ENCODE data around the gene SAMD5.
"Not testable (repeated sequence)": the region's sequence is repeated elsewhere in the genome, so short reads cannot be mapped to it uniquely, and the experiment has no call there.

SAMD5 gene

DNA sequence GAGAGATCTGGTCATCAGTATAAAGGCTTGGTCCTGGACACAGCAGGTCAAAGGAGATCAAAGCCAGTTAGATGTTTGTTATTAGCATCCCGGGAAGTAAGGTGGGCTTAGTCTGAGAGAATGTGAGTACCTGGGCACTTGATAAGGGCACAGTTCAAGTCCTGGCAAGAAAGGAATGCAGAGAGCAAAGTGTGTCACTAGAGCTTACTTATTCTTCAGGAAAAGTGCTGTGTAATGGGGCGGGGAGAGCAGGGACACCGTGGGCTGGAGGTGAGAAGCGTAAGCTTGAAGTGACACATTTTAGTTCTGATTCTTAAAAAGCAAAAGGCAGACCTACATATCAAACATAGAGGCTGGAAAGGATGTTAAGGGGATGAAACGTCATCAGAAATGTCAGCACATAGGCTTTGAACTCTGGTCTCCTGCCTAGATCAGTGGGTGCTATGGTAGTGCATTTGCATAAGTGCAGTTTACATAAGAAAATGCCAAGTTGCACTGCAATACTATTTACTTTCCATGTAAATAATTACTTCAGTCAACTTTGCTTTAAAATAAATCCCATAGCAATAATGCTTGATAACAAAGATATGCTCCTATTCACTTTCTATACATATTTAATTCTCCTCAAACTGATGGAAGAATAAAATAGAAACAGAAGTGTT lies 2.6 kb downstream of the SAMD5 start:
- ATAC-seq, result no peak
- no peak overlapping the region for H3K27ac Mint-ChIP-seq
- peaks cover 5% of the 10 kb centered on the region for H3K4me1 Mint-ChIP-seq
- H3K36me3 Mint-ChIP-seq, result no peaks in the 10 kb centered on the region
- no peaks in the 10 kb centered on the region for H3K9me3 Mint-ChIP-seq
- no peak overlapping the region for H3K4me3 Mint-ChIP-seq
- DNase-seq (ENCODE audit: low spot score in 2 of 2), result no peak

DNA sequence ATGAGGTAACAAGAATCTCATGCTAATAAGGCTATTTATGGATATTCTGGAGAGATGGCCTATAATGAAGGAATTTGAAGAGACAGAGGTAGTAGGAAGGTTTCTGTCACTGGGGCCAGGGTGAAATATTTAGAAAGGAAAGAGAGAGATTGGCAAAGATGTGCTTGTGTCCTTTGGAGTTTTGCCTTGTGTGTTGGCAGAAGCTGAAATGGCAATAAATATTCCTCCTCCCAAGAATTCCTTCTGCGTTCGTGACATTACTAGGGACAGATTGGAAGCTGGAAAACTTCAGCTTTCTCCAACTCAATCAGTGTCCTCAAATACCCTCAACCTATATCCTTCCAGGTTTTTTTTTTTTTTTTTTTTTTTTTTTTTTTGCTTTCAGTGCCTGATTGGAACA lies 6.3 kb downstream of the SAMD5 start:
- DNase-seq (ENCODE audit: low spot score in 2 of 2), result no peak
- Mint-ChIP-seq H3K4me3 (no peak overlapping the region), H3K9me3 (no peaks in the 10 kb centered on the region), H3K27ac (no peak overlapping the region), H3K4me1 (no peaks in the 10 kb centered on the region), H3K36me3 (no peaks in the 10 kb centered on the region)
- ATAC-seq, result no peak

DNA sequence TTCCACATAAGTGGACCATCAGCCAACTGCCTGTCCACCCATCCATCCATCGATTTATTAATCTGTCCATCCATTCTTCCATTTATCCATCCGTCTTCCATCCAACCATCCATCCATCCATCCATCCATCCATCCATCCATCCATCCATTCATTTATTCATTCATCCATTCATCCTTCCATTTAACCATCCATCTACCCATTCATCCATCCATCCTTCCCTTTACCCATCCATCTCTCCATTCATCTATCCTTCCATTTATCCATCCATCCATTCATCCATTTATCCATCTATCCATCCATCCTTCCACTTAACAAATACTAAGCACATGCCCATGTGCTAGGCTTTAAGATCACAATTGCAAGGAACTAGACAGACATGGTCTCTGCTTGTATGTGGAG lies 6.8 kb downstream of the SAMD5 start:
- Mint-ChIP-seq H3K4me3 (no peak overlapping the region), H3K4me1 (no peaks in the 10 kb centered on the region), H3K36me3 (no peaks in the 10 kb centered on the region), H3K27ac (no peak overlapping the region), H3K9me3 (no peaks in the 10 kb centered on the region)
- DNase-seq (ENCODE audit: low spot score in 2 of 2) (no peak), ATAC-seq (no peak)

DNA sequence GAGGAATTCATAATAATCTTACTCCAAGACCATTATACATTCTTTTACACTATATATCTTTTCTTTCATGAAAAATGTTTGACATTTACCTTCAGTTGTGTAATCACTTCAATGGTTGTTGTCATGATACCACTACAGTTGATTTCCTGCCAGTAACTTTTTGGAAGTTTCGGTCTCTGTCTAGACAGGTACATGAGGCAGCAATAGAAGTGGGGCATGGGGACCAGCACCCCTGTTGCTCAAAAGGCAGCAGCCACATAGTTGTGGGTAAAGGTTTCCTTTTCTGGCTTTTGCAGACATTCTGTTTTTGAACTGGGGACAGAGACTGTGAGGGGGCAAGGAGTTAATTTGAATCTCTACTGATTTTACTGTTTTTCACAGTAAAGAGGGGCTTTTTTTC lies 14.1 kb downstream of the SAMD5 start:
- Mint-ChIP-seq H3K27ac (no peak overlapping the region), H3K9me3 (no peaks in the 10 kb centered on the region), H3K4me1 (no peaks in the 10 kb centered on the region), H3K4me3 (no peak overlapping the region), H3K36me3 (no peaks in the 10 kb centered on the region)
- no peak for ATAC-seq
- no peak for DNase-seq (ENCODE audit: low spot score in 2 of 2)

DNA sequence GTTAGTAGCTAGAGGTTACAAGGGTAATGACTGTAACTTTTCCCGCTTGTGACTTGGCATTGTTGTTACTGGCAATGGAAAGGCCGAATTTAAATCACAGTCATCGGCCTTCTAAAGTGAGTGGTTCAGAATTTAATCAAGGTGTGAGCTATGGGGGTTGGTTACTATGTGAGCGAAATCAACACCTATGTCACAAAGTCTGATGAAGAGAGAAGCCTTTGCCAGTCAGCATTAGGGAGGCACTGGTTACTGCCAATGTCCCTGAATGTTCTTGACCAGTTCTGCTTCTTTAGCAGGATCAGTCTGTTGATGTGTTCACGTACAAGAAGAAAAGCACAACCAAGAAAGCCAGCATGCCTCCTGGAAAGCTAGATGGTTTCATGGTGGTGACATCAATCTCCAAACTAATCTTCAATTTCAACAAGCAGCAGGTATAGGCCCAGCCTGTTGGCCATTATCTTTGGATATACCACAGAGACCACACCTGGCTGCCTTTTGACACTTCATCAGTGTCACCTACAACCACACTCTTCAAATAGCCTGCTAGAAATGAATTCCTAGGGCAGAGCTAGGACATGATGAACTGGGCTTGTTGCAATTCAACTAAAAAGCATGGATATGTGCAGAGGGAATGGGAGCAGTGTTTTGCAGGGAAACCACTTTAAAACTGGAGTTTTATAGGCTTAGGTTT lies 17.2 kb downstream of the SAMD5 start:
- no peaks in the 10 kb centered on the region for H3K36me3 Mint-ChIP-seq
- ATAC-seq, result no peak
- DNase-seq (ENCODE audit: low spot score in 2 of 2), result no peak
- no peak overlapping the region for H3K27ac Mint-ChIP-seq
- no peak overlapping the region for H3K4me3 Mint-ChIP-seq
- no peaks in the 10 kb centered on the region for H3K4me1 Mint-ChIP-seq
- H3K9me3 Mint-ChIP-seq, result no peaks in the 10 kb centered on the region

DNA sequence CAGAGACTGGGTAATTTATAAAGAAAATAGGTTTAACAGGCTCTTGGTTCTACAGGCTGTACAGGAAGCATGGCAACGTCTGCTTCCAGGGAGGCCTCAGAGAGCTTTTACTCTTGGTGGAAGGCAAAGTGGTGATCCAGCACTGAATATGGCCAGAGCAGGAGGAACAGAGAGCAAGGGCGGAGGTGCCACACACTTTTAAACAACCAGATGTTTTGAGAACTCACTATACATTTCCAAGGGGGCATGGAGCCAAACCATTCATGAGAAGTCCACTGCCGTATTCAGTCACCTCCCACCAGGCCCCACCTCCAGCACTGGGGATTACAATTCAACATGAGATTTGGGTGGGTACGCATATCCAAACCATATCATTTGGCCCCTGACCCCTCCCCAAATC lies 18.7 kb downstream of the SAMD5 start:
- DNase-seq (ENCODE audit: low spot score in 2 of 2) (no peak), ATAC-seq (no peak)
- Mint-ChIP-seq H3K4me3 (no peak overlapping the region), H3K27ac (no peak overlapping the region), H3K4me1 (no peaks in the 10 kb centered on the region), H3K36me3 (no peaks in the 10 kb centered on the region), H3K9me3 (no peaks in the 10 kb centered on the region)

DNA sequence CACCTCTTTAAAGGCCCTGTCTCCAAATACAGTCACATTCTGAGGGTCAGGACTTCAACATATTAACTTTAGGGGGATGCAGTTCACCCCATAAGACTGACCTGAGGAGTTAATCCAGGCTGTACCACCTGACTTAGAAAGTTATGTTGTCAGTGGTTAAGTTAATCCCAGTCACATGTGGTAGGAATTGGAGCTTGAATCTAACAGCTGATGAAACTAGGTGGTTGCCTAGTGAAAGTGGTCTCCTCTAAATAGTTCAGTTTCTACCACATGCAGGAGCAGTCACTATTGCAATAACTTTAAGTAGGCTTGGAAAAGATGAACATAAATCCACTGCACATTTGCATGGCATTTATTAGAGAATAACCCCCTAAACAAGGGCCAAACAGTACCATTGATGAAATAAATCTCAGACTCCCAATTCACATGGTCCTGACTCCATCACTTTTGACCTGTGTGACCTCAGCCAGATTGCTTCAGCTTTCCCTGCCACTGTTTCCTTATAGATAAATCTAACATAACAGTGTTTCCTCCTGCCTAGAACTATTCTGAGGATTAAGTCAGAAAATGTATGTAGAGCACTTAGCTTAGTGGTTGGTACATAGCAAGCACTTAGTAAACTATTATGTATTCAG lies 20.1 kb downstream of the SAMD5 start:
- H3K36me3 Mint-ChIP-seq, result no peaks in the 10 kb centered on the region

DNA sequence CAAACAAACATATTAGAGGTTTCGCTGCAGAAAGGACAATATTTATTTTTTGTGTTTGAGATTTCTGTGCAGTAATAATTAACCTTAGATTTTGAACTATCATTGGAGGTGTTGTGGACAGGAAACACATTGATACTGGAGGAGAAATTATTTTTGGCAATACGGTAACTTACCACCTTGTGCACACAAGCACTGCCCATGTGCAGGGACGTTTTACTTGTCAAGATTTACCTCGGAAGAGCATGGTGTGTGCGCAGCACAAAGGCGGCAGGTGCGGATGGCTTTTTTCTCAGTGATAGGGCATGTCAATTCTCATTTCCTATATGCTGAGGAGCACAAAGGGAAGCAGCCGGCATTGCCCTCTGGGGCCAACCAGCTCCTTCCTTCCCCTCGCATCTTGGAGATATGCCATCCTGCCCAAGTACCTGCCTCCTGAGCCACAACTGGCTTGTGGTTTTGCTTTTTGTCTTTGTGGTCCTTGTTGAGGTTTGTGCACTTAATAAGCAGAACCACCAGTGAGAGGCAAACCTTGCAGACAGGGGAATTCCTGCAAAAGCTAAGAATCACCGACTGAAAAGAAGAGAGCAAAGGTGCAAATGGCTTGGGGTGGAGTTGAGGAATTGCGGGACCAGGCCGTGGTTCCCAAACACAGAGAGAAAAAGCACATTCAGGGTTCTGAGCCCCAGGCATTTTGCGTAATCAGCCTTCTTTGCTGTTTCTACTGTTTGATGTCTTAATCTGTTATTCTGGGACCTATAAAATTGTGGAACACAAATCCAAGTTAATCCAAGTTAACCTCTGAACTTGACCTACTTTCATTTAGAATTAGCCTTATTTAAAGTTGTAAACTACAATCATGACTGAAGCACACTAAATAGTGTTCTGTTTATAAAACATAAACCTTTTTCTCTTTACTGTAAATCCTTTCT lies 21.9 kb downstream of the SAMD5 start:
- Mint-ChIP-seq H3K9me3 (no peaks in the 10 kb centered on the region), H3K27ac (no peak overlapping the region), H3K36me3 (no peaks in the 10 kb centered on the region), H3K4me1 (no peaks in the 10 kb centered on the region), H3K4me3 (no peak overlapping the region)
- DNase-seq (ENCODE audit: low spot score in 2 of 2) (no peak), ATAC-seq (no peak)

More for the DNA sequence above, 20.1 kb downstream of the SAMD5 start:
- Mint-ChIP-seq H3K4me3 (no peak overlapping the region), H3K9me3 (no peaks in the 10 kb centered on the region), H3K4me1 (no peaks in the 10 kb centered on the region), H3K27ac (no peak overlapping the region)
- ATAC-seq (no peak), DNase-seq (ENCODE audit: low spot score in 2 of 2) (no peak)

DNA sequence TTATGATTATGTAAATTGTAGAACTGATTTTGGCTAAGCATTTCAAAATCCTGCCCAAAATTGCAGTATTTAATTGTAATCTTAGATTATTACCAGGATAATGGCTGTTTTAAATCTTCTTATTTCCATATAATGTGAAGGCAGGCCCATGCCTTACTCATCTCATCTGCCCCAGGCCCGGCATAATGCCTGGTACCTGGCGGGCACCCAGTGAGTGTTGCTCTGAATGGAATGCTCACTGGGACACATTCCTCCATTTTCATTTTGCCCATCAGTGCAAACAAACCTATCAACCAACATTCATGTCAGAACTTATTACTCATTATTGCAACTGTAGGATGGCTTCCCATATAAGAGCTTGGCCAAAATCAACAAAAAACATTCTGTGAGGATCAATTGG lies 22.8 kb downstream of the SAMD5 start:
- H3K36me3 Mint-ChIP-seq, result no peaks in the 10 kb centered on the region
- no peak overlapping the region for H3K4me3 Mint-ChIP-seq
- H3K4me1 Mint-ChIP-seq, result no peaks in the 10 kb centered on the region
- H3K27ac Mint-ChIP-seq, result no peak overlapping the region
- DNase-seq (ENCODE audit: low spot score in 2 of 2) (no peak), ATAC-seq (no peak)
- H3K9me3 Mint-ChIP-seq, result no peaks in the 10 kb centered on the region

DNA sequence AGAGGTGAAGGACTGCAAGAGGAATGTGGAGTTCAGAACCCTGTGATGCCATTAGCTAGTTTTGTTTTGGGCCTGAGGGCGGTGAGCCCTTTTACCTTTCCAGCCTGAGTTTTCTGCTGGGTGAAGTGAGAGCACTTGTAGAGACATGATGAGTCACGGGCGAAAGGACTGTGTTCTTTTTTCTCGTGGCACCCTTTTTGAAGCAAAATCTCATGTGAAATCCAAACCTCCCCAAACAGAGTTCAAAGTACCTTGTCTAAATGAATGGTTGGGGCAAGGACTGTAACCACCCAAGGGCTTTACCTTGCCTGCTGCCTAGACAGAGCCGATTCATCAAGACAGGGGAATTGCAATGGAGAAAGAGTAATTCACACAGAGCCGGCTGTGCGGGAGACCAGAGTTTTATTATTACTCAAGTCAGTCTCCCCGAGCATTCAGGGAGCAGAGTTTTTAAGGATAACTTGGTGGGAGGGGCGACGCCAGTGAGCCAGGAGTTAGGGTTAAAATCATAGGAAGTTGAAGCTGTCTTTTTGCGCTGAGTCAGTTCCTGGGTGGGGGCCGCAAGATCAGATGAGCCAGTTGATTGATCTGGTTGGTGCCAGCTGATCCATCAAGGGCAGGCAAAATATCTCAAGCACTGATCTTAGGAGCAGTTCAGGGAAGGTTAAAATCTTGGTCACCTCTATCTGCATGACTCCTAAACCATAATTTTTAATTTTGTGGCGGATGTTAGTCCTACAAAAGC lies 25.8 kb downstream of the SAMD5 start:
- Mint-ChIP-seq H3K27ac (no peak overlapping the region), H3K4me1 (no peaks in the 10 kb centered on the region), H3K9me3 (no peaks in the 10 kb centered on the region), H3K4me3 (no peak overlapping the region), H3K36me3 (no peaks in the 10 kb centered on the region)
- no peak for ATAC-seq
- no peak for DNase-seq (ENCODE audit: low spot score in 2 of 2)

DNA sequence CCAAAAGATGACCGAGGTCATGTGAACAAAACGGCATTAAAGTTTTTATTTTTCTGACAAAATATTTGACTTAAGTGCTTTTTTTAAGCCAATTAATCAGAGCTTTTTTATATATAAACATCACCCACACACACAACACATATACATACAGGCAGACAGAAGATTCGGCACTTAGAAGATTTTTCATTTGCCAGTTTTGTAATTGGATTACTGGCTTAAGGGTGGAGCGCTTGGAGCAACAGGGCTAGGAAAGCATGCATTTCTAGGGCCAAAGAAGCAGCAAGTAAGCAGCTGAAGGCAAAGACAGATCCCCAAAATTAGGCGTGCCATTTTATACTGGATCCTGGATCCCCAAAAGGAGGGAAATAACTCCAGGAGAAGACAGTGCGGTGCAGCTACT lies 30.3 kb downstream of the SAMD5 start:
- no peak for ATAC-seq
- H3K4me1 Mint-ChIP-seq, result no peaks in the 10 kb centered on the region
- no peaks in the 10 kb centered on the region for H3K9me3 Mint-ChIP-seq
- H3K36me3 Mint-ChIP-seq, result no peaks in the 10 kb centered on the region
- DNase-seq (ENCODE audit: low spot score in 2 of 2), result no peak
- no peak overlapping the region for H3K4me3 Mint-ChIP-seq
- no peak overlapping the region for H3K27ac Mint-ChIP-seq

DNA sequence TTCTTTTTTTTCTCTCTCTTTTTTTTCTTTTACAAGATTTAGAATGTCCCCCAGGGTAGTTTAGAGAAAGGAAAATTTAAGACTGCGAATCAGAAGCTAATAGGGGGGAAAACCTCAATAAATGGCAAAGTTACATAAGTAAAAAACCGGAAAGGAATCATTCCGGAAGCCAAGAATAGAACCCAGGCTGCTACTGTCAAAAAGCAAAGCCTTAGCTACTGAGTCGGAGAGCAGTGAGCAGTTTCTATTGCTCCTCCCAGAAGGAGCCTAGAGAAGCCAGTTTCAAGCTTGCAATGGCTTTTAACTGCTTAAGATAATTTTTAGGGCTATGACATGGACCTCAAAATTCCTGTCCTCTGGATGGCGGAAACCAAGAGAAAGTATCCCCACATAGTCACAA lies 31.6 kb downstream of the SAMD5 start:
- no peaks in the 10 kb centered on the region for H3K9me3 Mint-ChIP-seq
- no peak for DNase-seq (ENCODE audit: low spot score in 2 of 2)
- H3K4me3 Mint-ChIP-seq, result no peak overlapping the region
- no peak overlapping the region for H3K27ac Mint-ChIP-seq
- ATAC-seq, result no peak
- H3K4me1 Mint-ChIP-seq, result no peaks in the 10 kb centered on the region
- no peaks in the 10 kb centered on the region for H3K36me3 Mint-ChIP-seq

DNA sequence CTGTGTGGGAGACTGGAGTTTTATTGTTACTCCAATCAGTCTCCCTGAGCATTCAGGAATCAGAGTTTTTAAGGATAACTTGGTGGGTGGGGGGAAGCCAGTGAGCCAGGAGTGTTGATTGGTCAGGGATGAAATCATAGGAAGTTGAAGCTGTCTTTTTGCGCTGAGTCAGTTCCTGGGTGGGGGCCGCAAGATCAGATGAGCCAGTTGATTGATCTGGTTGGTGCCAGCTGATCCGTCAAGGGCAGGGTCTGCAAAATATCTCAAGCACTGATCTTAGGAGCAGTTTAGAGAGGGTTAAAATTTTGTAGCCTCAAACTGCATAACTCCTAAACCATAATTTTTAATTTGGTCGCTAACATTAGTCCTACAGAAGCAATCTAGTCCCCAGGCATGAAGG lies 33.9 kb downstream of the SAMD5 start:
- DNase-seq (ENCODE audit: low spot score in 2 of 2); ATAC-seq; H3K4me1 Mint-ChIP-seq: not testable (repeated sequence)

DNA sequence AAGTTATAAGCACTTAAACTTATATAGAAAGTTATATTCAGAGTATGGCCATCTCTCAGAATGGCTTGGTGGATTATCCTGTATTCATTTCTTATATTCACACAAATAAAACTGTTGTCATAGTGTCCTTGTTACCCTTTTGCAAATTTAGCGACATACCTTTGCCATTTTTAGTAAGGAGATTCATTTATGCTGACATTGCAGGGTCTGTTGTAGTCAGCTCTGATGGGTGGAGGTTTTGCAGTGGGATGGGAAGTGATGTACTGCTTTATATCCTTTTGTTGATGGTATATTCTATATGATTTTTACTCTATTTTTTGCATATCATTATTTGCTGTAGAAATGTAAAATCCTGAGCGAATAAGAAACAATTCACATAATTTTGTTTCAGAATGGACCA lies 35.9 kb downstream of the SAMD5 start:
- Mint-ChIP-seq H3K4me1 (no peaks in the 10 kb centered on the region), H3K9me3 (no peaks in the 10 kb centered on the region), H3K27ac (no peak overlapping the region), H3K36me3 (no peaks in the 10 kb centered on the region), H3K4me3 (no peak overlapping the region)
- ATAC-seq (no peak), DNase-seq (ENCODE audit: low spot score in 2 of 2) (no peak)

More for the DNA sequence above, 33.9 kb downstream of the SAMD5 start:
- not testable (repeated sequence) for H3K4me3 Mint-ChIP-seq, H3K36me3 Mint-ChIP-seq, H3K27ac Mint-ChIP-seq, H3K9me3 Mint-ChIP-seq
